HG03521 (cell line): Measurements from ENCODE around the gene CHKA.

ENCODE experiments used
- ATAC-seq: cut with Tn5 transposase; IDR thresholded peaks from one replicate; pipeline ENCODE4 v1.9.1; 2021; ENCODE audit warnings: mild to moderate bottlenecking, moderate library complexity; ENCODE audit not compliant: unreplicated experiment

Gene CHKA

GRCh38 chr11:68002938-68003845 is 118.0 kb downstream of the CHKA start:
- ATAC-seq = peak; percentile 32
